ENCODE measurements around the gene DOCK1. TPM values are rescaled to one million over a fixed set of nuclear protein-coding genes. Genes with fewer than 3 reads are reported as not detected.

Gene DOCK1
- polyA plus RNA-seq, 1 donor from 2014 or later, result 2.7 TPM

DNA sequence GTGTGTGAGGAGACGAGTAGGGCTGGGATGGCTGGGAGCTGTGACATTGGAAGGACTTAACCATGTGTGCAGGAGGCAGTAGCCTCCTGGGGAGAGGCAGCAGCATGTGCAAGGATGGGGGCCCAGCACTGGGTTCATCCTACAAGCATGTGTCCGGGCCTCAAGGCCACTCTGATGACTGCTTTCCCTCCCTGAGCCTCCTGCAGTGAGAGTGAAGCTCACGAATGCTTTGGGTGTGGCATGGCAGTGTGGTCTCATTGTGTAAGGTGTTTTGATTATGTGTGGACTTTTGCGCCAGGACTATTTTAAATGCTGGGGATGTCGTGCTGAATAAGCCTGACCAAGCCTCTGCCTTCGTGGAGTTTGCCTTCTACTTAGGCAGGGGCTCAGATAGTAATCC, 413.2 kb downstream of the DOCK1 start:
- TF ChIP-seq SMC3 (conservative IDR thresholded peaks at IDR 0.05; ENCODE audit: poor library complexity) (no peak), MXI1 (conservative IDR thresholded peaks at IDR 0.05; ENCODE audit: poor library complexity, severe bottlenecking) (no peak), POLR2AphosphoS5 (IDR thresholded peaks at IDR 0.05) (no peak), RAD21 (conservative IDR thresholded peaks at IDR 0.05) (no peak), EZH2 (IDR thresholded peaks at IDR 0.05; ENCODE audit: borderline replicate concordance, insufficient read depth, low read length, poor library complexity, severe bottlenecking) (no peak), EP300 (conservative IDR thresholded peaks at IDR 0.05; ENCODE audit: poor library complexity, severe bottlenecking) (no peak), TAF1 (IDR thresholded peaks at IDR 0.05; ENCODE audit: low read depth) (no peak)
- TF ChIP-seq, protein P1, sequence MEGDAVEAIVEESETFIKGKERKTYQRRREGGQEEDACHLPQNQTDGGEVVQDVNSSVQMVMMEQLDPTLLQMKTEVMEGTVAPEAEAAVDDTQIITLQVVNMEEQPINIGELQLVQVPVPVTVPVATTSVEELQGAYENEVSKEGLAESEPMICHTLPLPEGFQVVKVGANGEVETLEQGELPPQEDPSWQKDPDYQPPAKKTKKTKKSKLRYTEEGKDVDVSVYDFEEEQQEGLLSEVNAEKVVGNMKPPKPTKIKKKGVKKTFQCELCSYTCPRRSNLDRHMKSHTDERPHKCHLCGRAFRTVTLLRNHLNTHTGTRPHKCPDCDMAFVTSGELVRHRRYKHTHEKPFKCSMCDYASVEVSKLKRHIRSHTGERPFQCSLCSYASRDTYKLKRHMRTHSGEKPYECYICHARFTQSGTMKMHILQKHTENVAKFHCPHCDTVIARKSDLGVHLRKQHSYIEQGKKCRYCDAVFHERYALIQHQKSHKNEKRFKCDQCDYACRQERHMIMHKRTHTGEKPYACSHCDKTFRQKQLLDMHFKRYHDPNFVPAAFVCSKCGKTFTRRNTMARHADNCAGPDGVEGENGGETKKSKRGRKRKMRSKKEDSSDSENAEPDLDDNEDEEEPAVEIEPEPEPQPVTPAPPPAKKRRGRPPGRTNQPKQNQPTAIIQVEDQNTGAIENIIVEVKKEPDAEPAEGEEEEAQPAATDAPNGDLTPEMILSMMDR (IDR thresholded peaks at IDR 0.05; ENCODE audit: poor library complexity, severe bottlenecking), result no peak
- TF ChIP-seq, protein P2, sequence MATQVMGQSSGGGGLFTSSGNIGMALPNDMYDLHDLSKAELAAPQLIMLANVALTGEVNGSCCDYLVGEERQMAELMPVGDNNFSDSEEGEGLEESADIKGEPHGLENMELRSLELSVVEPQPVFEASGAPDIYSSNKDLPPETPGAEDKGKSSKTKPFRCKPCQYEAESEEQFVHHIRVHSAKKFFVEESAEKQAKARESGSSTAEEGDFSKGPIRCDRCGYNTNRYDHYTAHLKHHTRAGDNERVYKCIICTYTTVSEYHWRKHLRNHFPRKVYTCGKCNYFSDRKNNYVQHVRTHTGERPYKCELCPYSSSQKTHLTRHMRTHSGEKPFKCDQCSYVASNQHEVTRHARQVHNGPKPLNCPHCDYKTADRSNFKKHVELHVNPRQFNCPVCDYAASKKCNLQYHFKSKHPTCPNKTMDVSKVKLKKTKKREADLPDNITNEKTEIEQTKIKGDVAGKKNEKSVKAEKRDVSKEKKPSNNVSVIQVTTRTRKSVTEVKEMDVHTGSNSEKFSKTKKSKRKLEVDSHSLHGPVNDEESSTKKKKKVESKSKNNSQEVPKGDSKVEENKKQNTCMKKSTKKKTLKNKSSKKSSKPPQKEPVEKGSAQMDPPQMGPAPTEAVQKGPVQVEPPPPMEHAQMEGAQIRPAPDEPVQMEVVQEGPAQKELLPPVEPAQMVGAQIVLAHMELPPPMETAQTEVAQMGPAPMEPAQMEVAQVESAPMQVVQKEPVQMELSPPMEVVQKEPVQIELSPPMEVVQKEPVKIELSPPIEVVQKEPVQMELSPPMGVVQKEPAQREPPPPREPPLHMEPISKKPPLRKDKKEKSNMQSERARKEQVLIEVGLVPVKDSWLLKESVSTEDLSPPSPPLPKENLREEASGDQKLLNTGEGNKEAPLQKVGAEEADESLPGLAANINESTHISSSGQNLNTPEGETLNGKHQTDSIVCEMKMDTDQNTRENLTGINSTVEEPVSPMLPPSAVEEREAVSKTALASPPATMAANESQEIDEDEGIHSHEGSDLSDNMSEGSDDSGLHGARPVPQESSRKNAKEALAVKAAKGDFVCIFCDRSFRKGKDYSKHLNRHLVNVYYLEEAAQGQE (IDR thresholded peaks at IDR 0.05; ENCODE audit: borderline replicate concordance), result no peak
- H3K36me3 ChIP-seq (ENCODE audit: insufficient read depth, low read length), result no peaks in the 10 kb centered on the region
- no peak overlapping the region for H3K9ac ChIP-seq (ENCODE audit: low read length)
- no peak overlapping the region for H3K27ac ChIP-seq (ENCODE audit: low read length)
- no peaks in the 10 kb centered on the region for H3K9me3 ChIP-seq (ENCODE audit: low read length)
- H4K20me1 ChIP-seq (ENCODE audit: insufficient read depth), result no peaks in the 10 kb centered on the region
- no peak overlapping the region for H3K4me3 ChIP-seq (ENCODE audit: low read length)
- no peaks in the 10 kb centered on the region for H3K79me2 ChIP-seq (replicated peaks; ENCODE audit: insufficient read depth, low read length)
- no peak overlapping the region for H3K4me2 ChIP-seq (ENCODE audit: low read length)
- no peaks in the 10 kb centered on the region for H3K27me3 ChIP-seq (ENCODE audit: insufficient read depth, low read depth, low read length)
- no peaks in the 10 kb centered on the region for H3F3A ChIP-seq (ENCODE audit: insufficient read depth, low read length, poor library complexity, severe bottlenecking)
- no peaks in the 10 kb centered on the region for H3K9me2 ChIP-seq (ENCODE audit: insufficient read depth, low read length)
- H2AFZ ChIP-seq (ENCODE audit: low read depth, low read length), result no peak overlapping the region

DNA sequence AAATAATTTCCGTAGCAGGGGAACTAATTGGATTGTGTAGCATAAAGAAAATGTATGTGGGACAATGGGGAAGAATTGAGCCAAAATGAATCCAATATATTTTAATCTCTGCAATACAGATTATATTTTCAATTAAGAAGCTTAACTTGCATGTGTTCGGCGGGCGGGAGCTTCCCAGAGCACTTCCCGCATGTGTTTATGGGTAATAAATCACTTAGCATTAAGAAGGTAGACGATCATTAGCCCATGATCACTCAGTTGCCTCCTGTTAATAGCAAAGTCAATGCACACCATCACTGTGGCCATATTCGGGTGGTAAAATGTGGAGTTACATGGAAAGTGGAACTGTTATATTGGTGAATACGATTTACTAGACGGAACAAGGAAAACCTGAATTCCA, 414.0 kb downstream of the DOCK1 start:
- no peak overlapping the region for H3K4me3 ChIP-seq (ENCODE audit: low read length)
- no peak overlapping the region for H3K9ac ChIP-seq (ENCODE audit: low read length)
- H4K20me1 ChIP-seq (ENCODE audit: insufficient read depth), result no peaks in the 10 kb centered on the region
- no peaks in the 10 kb centered on the region for H3K79me2 ChIP-seq (replicated peaks; ENCODE audit: insufficient read depth, low read length)
- H3K36me3 ChIP-seq (ENCODE audit: insufficient read depth, low read length), result no peaks in the 10 kb centered on the region
- no peaks in the 10 kb centered on the region for H3K9me3 ChIP-seq (ENCODE audit: low read length)
- no peaks in the 10 kb centered on the region for H3K27me3 ChIP-seq (ENCODE audit: insufficient read depth, low read depth, low read length)
- no peak overlapping the region for H2AFZ ChIP-seq (ENCODE audit: low read depth, low read length)
- no peaks in the 10 kb centered on the region for H3K9me2 ChIP-seq (ENCODE audit: insufficient read depth, low read length)
- H3K4me2 ChIP-seq (ENCODE audit: low read length), result no peak overlapping the region
- no peak for TF ChIP-seq EP300 (conservative IDR thresholded peaks at IDR 0.05; ENCODE audit: poor library complexity, severe bottlenecking)
- no peak for TF ChIP-seq POLR2AphosphoS5 (IDR thresholded peaks at IDR 0.05)
- no peak for TF ChIP-seq TAF1 (IDR thresholded peaks at IDR 0.05; ENCODE audit: low read depth)
- no peak for TF ChIP-seq MXI1 (conservative IDR thresholded peaks at IDR 0.05; ENCODE audit: poor library complexity, severe bottlenecking)
- H3F3A ChIP-seq (ENCODE audit: insufficient read depth, low read length, poor library complexity, severe bottlenecking), result no peaks in the 10 kb centered on the region
- H3K27ac ChIP-seq (ENCODE audit: low read length), result no peak overlapping the region

All from neural cell (in vitro differentiated cells).